Osteoblast (primary cell): ENCODE measurements around the gene SBF1. TPM values are rescaled to one million over a fixed set of nuclear protein-coding genes. Genes with fewer than 3 reads are reported as not detected.
A peak's percentile ranks its signal among the peaks of the same experiment; 100 is the strongest.

Experiments used
- DNase-seq: peaks from one replicate; pipeline ENCODE4 v3.0.0; 2011; ENCODE audit warnings: low spot score, mixed read lengths; ENCODE audit not compliant: insufficient read length; ENCODE audit errors: missing footprints
- H2AFZ ChIP-seq: 2 replicates; pipeline ENCODE4 v1.6.0; 2011; ENCODE audit warnings: mild to moderate bottlenecking, low read length
- H3K27ac ChIP-seq: 2 replicates; pipeline ENCODE4 v1.5.1; 2011; ENCODE audit warnings: mild to moderate bottlenecking, low read depth, low read length, moderate library complexity
- H3K27me3 ChIP-seq: 2 replicates; pipeline ENCODE4 v1.6.0; 2012; ENCODE audit warnings: mild to moderate bottlenecking, control low read depth, inconsistent platforms, low read length, moderate library complexity; ENCODE audit not compliant: insufficient read depth
- H3K36me3 ChIP-seq: 2 replicates; pipeline ENCODE4 v1.5.1; 2011; ENCODE audit warnings: mild to moderate bottlenecking, low read length, control low read depth, moderate library complexity; ENCODE audit not compliant: insufficient read depth
- H3K4me1 ChIP-seq: 2 replicates; pipeline ENCODE4 v1.5.1; 2011; ENCODE audit warnings: mild to moderate bottlenecking, low read length, control low read depth, moderate library complexity; ENCODE audit not compliant: insufficient read depth
- H3K4me2 ChIP-seq: 2 replicates; pipeline ENCODE4 v1.6.0; 2011; ENCODE audit warnings: mild to moderate bottlenecking, low read length; ENCODE audit not compliant: insufficient read depth
- H3K4me3 ChIP-seq: fragments of 200-600 bp; sonication (generic); 3 replicates; pipeline ENCODE4 v1.5.1; 2012; ENCODE audit warnings: mild to moderate bottlenecking, low read length, inconsistent platforms; ENCODE audit not compliant: insufficient read depth
- H3K79me2 ChIP-seq: 2 replicates; pipeline ENCODE4 v1.6.0; 2012; ENCODE audit warnings: mild to moderate bottlenecking, low read length, control low read depth, inconsistent platforms; ENCODE audit not compliant: insufficient read depth
- H3K9me3 ChIP-seq: 2 replicates; pipeline ENCODE4 v1.5.1; 2011; ENCODE audit warnings: low read depth, low read length, control low read depth
- H4K20me1 ChIP-seq: 2 replicates; pipeline ENCODE4 v1.6.0; 2012; ENCODE audit warnings: mild to moderate bottlenecking, low read length, control low read depth; ENCODE audit not compliant: insufficient read depth
- CTCF ChIP-seq: IDR thresholded peaks from 2 replicates; pipeline ENCODE4 v1.5.1; 2011; ENCODE audit warnings: mild to moderate bottlenecking, low read depth, low read length, moderate library complexity; ENCODE audit errors: extremely low read depth
- total RNA-seq: library from RNA; depleted of rRNA; stranded (reverse); fragments of >200 nt; gene quantifications from 2 replicates; pipeline ENCODE4 v1.2.3, GENCODE V29; 2012

The SBF1 gene
- total RNA-seq, 1 donor: 93.0 TPM

GRCh38 chr22:50396751-50397370, 78.0 kb downstream of the SBF1 start:
- H3K4me1 ChIP-seq: no peaks in the 10 kb centered on the region
- peaks cover 42% of the 10 kb centered on the region for H3K79me2 ChIP-seq
- H4K20me1 ChIP-seq: peaks cover 32% of the 10 kb centered on the region
- TF ChIP-seq CTCF: no peak
- no peaks in the 10 kb centered on the region for H3K9me3 ChIP-seq
- no peak overlapping the region for H2AFZ ChIP-seq
- DNase-seq: peak; percentile 50
- no peak overlapping the region for H3K4me3 ChIP-seq
- no peaks in the 10 kb centered on the region for H3K27me3 ChIP-seq
- no peak overlapping the region for H3K4me2 ChIP-seq
- peaks cover 35% of the 10 kb centered on the region for H3K36me3 ChIP-seq
- H3K27ac ChIP-seq: no peak overlapping the region

Other genes with a start within 250 kb of the SBF1 start
- gene TUBGCP6, start 230.0 kb downstream of the SBF1 start, total RNA-seq: 26.5 and 28.2 TPM in 2 replicates
- gene HDAC10, start 223.8 kb downstream of the SBF1 start, total RNA-seq: 19.2 and 20.6 TPM in 2 replicates
- gene MAPK12, start 213.4 kb downstream of the SBF1 start, total RNA-seq: 24.8 and 34.0 TPM in 2 replicates
- gene MAPK11, start 204.7 kb downstream of the SBF1 start, total RNA-seq: 2.9 and 6.2 TPM in 2 replicates
- gene PLXNB2, start 167.4 kb downstream of the SBF1 start, total RNA-seq: 166 and 209 TPM in 2 replicates
- gene DENND6B, start 148.0 kb downstream of the SBF1 start, total RNA-seq: 5.9 and 6.5 TPM in 2 replicates
- gene PPP6R2, start 131.7 kb downstream of the SBF1 start, total RNA-seq: 51.0 and 61.2 TPM in 2 replicates
- 9.1 and 9.4 TPM in 2 replicates for gene ADM2, start 6.5 kb upstream of the SBF1 start, total RNA-seq
- under 0.01 TPM in 1 of 2 replicates, not detected in the other for gene MIOX, start 11.8 kb upstream of the SBF1 start, total RNA-seq
- 56.8 and 60.7 TPM in 2 replicates for gene LMF2, start 32.7 kb upstream of the SBF1 start, total RNA-seq
- gene NCAPH2, start 33.2 kb upstream of the SBF1 start, total RNA-seq: 24.2 and 27.5 TPM in 2 replicates
- gene SCO2, start 50.6 kb upstream of the SBF1 start, total RNA-seq: 5.1 and 5.6 TPM in 2 replicates
- gene TYMP, start 55.0 kb upstream of the SBF1 start, total RNA-seq: 14.4 and 30.0 TPM in 2 replicates
- gene KLHDC7B, start 70.9 kb upstream of the SBF1 start, total RNA-seq: 0.29 and 0.72 TPM in 2 replicates
- gene SYCE3, start 87.9 kb upstream of the SBF1 start, total RNA-seq: not detected in 2 replicates
- gene CPT1B, start 103.4 kb upstream of the SBF1 start, total RNA-seq: 1.8 and 2.1 TPM in 2 replicates
- 27.4 and 28.6 TPM in 2 replicates for gene CHKB, start 107.8 kb upstream of the SBF1 start, total RNA-seq
- gene MAPK8IP2, start 125.8 kb upstream of the SBF1 start, total RNA-seq: 0.29 and 0.36 TPM in 2 replicates
- gene ARSA, start 153.1 kb upstream of the SBF1 start, total RNA-seq: 35.1 and 38.4 TPM in 2 replicates
- gene SHANK3, start 197.8 kb upstream of the SBF1 start, total RNA-seq: 0.36 and 0.59 TPM in 2 replicates